HG03159 (cell line): ENCODE measurements around the gene RAB5A.
"Not testable (repeated sequence)": the region's sequence is repeated elsewhere in the genome, so short reads cannot be mapped to it uniquely, and the experiment has no call there.

ENCODE experiments used
- ATAC-seq: cut with Tn5 transposase; IDR thresholded peaks from one replicate; pipeline ENCODE4 v1.9.1; 2021; ENCODE audit warnings: mild to moderate bottlenecking, moderate library complexity; ENCODE audit not compliant: unreplicated experiment

RAB5A gene

GRCh38 chr3:19946832-19947548, at the start of gene RAB5A:
RAB5A (plus strand) TSS chr3:19947097; CDS start chr3:19950899, 3,802 bp downstream.
- peak; percentile 94 for ATAC-seq

- ATAC-seq, result no peak
Measured at GRCh38 chr3:19898721-19899120, 48.2 kb upstream of the RAB5A start.

- no peak for ATAC-seq
Measured at GRCh38 chr3:19899264-19899663, 47.6 kb upstream of the RAB5A start.

- not testable (repeated sequence) for ATAC-seq
Measured at GRCh38 chr3:19899833-19900232, 47.1 kb upstream of the RAB5A start.

- no peak for ATAC-seq
Measured at GRCh38 chr3:19901337-19901736, 45.6 kb upstream of the RAB5A start.

GRCh38 chr3:19901918-19902317, 45.0 kb upstream of the RAB5A start:
- ATAC-seq, result no peak

- ATAC-seq, result no peak
Measured at GRCh38 chr3:19903649-19904048, 43.2 kb upstream of the RAB5A start.

- no peak for ATAC-seq
Measured at GRCh38 chr3:19907523-19907922, 39.4 kb upstream of the RAB5A start.

- ATAC-seq, result no peak
Measured at GRCh38 chr3:19911452-19911851, 35.4 kb upstream of the RAB5A start.

- no peak for ATAC-seq
Measured at GRCh38 chr3:19917167-19917566, 29.7 kb upstream of the RAB5A start.

- ATAC-seq, result no peak
Measured at GRCh38 chr3:19920401-19921080, 26.4 kb upstream of the RAB5A start.

GRCh38 chr3:19931180-19931692, 15.7 kb upstream of the RAB5A start:
- ATAC-seq, result peak; percentile 71

- ATAC-seq, result peak; percentile 50
Measured at GRCh38 chr3:19931767-19932188, 15.1 kb upstream of the RAB5A start.

GRCh38 chr3:19932422-19932821, 14.5 kb upstream of the RAB5A start:
- no peak for ATAC-seq

GRCh38 chr3:19934098-19934566, 12.8 kb upstream of the RAB5A start, which contains the start of gene EFHB:
EFHB (minus strand) TSS chr3:19934217; CDS start chr3:19934018, 199 bp downstream.
- no peak for ATAC-seq

GRCh38 chr3:19937459-19938294, 9.2 kb upstream of the RAB5A start:
- no peak for ATAC-seq

GRCh38 chr3:19938295-19938627, 8.6 kb upstream of the RAB5A start:
- no peak for ATAC-seq

GRCh38 chr3:19940643-19941042, 6.3 kb upstream of the RAB5A start:
- ATAC-seq, result no peak

GRCh38 chr3:19945534-19945933, 1.4 kb upstream of the RAB5A start:
- ATAC-seq, result no peak

- peak; percentile 16 for ATAC-seq
Measured at GRCh38 chr3:19945969-19946831, 697 bp upstream of the RAB5A start.
